Keratinocyte (primary cell): ENCODE measurements around the gene TYMS. TPM values are rescaled to one million over a fixed set of nuclear protein-coding genes. Genes with fewer than 3 reads are reported as not detected.

Experiments used
- DNase-seq: peaks from one replicate; pipeline ENCODE4 v3.0.0-alpha.2; 2011; ENCODE audit warnings: low read depth, missing footprints, low spot score
- FAIRE-seq: peaks from 2 replicates; lab custom pipeline; 2011; peaks lifted over from hg19 to GRCh38; lab: Jason Lieb, UNC
- H2AFZ ChIP-seq: 2 replicates; pipeline ENCODE4 v1.6.0; 2012; ENCODE audit warnings: low read length, control low read depth, inconsistent platforms; ENCODE audit not compliant: control insufficient read depth
- H3K27ac ChIP-seq: 2 replicates; pipeline ENCODE4 v1.5.1; 2011; ENCODE audit warnings: low read length; ENCODE audit not compliant: control insufficient read depth, insufficient read depth
- H3K27me3 ChIP-seq: 3 replicates; pipeline ENCODE4 v1.6.0; 2011; ENCODE audit warnings: low read length; ENCODE audit not compliant: control insufficient read depth, insufficient read depth; ENCODE audit errors: extremely low read depth
- H3K36me3 ChIP-seq, 2 experiments: 2 replicates in 1 of 2; 3 replicates in 1 of 2; pipeline ENCODE4 v1.5.1; 2011; ENCODE audit warnings: low read length in 2 of 2, mild to moderate bottlenecking in 1 of 2; ENCODE audit not compliant: control insufficient read depth in 2 of 2, insufficient read depth in 2 of 2; ENCODE audit errors: extremely low read depth in 1 of 2
- H3K4me1 ChIP-seq: 3 replicates; pipeline ENCODE4 v1.5.1; 2011; ENCODE audit warnings: low read length; ENCODE audit not compliant: control insufficient read depth, insufficient read depth; ENCODE audit errors: extremely low read depth
- H3K4me2 ChIP-seq: 3 replicates; pipeline ENCODE4 v1.6.0; 2011; ENCODE audit warnings: low read depth, low read length; ENCODE audit not compliant: control insufficient read depth, insufficient read depth; ENCODE audit errors: extremely low read depth
- H3K4me3 ChIP-seq, 3 experiments: fragments of 200-600 bp in 1 of 3; sonication (generic) in 1 of 3; 2 replicates in 2 of 3; 3 replicates in 1 of 3; pipeline ENCODE4 v1.5.1; 2011 to 2016; ENCODE audit warnings: low read length in 3 of 3, mild to moderate bottlenecking in 3 of 3, control low read depth in 2 of 3, inconsistent platforms in 1 of 3, low read depth in 1 of 3, mixed read lengths in 1 of 3, mixed run types in 1 of 3, moderate library complexity in 1 of 3; ENCODE audit not compliant: control insufficient read depth in 2 of 3, insufficient read depth in 2 of 3; ENCODE audit errors: extremely low read depth in 1 of 3
- H3K79me2 ChIP-seq: 2 replicates; pipeline ENCODE4 v1.6.0; 2012; ENCODE audit warnings: low read length; ENCODE audit not compliant: control insufficient read depth, insufficient read depth
- H3K9ac ChIP-seq: 3 replicates; pipeline ENCODE4 v1.6.0; 2011; ENCODE audit warnings: low read length; ENCODE audit not compliant: control insufficient read depth, insufficient read depth; ENCODE audit errors: extremely low read depth
- H3K9me1 ChIP-seq: 3 replicates; pipeline ENCODE4 v1.6.0; 2011; ENCODE audit warnings: low read length; ENCODE audit not compliant: control insufficient read depth, insufficient read depth; ENCODE audit errors: extremely low read depth
- H3K9me3 ChIP-seq: 2 replicates; pipeline ENCODE4 v1.5.1; 2012; ENCODE audit warnings: low read depth, low read length; ENCODE audit not compliant: control insufficient read depth
- H4K20me1 ChIP-seq: 3 replicates; pipeline ENCODE4 v1.6.0; 2011; ENCODE audit warnings: low read length; ENCODE audit not compliant: control insufficient read depth, insufficient read depth; ENCODE audit errors: extremely low read depth
- EZH2 ChIP-seq: IDR thresholded peaks from one replicate; pipeline ENCODE4 v1.6.1; 2012; ENCODE audit warnings: inconsistent platforms, mild to moderate bottlenecking, low read length, moderate library complexity
- dilution Hi-C: fragments of 300-500 bp; cut with MboI; formaldehyde crosslinking; loops from one replicate; pipeline ENCODE4 v1.7.0; 2020; ENCODE audit warnings: low sequenced_read_pairs; ENCODE audit not compliant: extremely low pct_ligation_motif_present
- polyA plus RNA-seq, 5 experiments: library from polyadenylated mRNA; depleted of rRNA in 3 of 5; stranded (reverse) in 3 of 5; stranded (forward) in 1 of 5; unstranded in 1 of 5; fragments of >200 nt; gene quantifications; 1 replicate in 1 of 5; 2 replicates in 3 of 5; 3 replicates in 1 of 5; pipeline versions ENCODE4 v1.2.1 to v1.2.3, GENCODE V29; 2011 to 2012; ENCODE audit warnings: missing spikeins in 2 of 5, low read depth in 1 of 5, low replicate concordance in 1 of 5
- TF ChIP-seq, protein P1 (sequence below), 3 experiments: IDR thresholded peaks in 1 of 3; conservative IDR thresholded peaks in 1 of 3; optimal IDR thresholded peaks in 1 of 3; 2 replicates in 2 of 3; 3 replicates in 1 of 3; pipeline versions ENCODE3 to v1.5.1; 2011; ENCODE audit warnings: low read length in 3 of 3, mild to moderate bottlenecking in 3 of 3, moderate library complexity in 2 of 3, control low read depth in 1 of 3, inconsistent platforms in 1 of 3; ENCODE audit not compliant: insufficient read depth in 2 of 3; ENCODE audit errors: extremely low read depth in 1 of 3

The TYMS gene
- polyA plus RNA-seq, 1 donor (not counting 4 experiments of a cell fraction or from before 2014, with no cell fraction given): 39.9 TPM

DNA sequence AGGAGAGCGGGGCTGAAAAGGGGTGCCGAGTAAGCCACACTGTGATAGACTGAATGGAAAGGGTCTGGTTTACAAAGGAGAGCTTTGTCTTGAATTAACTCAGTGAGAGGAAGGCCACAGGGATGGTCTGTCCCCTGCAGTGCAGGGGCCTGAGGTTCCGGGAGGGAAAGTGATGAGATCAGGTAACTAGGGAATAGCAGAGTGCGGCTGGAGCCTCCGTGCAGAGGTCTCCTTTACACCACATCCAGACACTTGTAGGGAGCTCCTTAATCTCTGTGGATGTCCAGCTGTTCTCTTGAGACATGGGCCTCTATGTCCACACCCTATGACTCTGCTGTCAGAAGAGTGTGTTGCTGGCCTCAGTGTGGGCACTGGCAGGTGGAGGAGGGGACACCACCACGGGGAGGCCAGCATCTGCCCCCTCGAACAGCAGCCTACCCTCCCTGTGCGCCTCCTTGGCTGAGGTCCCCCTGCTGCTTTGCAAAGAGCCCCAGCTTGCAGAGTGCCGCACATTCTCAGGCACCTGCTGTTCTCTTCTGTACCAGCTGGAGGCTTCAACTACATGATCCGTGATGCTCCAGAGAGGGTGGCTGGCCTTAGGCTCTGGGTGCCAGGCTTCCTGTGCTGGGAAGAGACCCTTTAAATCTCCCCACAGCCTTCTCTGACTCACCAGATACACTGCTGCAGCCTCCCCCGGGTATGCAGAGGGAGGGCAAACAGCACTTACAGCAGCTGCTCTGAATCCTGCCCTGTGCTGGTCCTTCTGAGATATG is 29.1 kb downstream of the TYMS start:
- Histone ChIP-seq H3K4me2 (no peak overlapping the region), H3K9ac (no peak overlapping the region), H2AFZ (no peak overlapping the region), H3K9me3 (no peaks in the 10 kb centered on the region), H3K4me3 (no peak overlapping the region), H3K36me3 (peaks cover 14 to 28% of the 10 kb centered on the region in 2 experiments), H3K9me1 (no peaks in the 10 kb centered on the region), H3K4me1 (no peaks in the 10 kb centered on the region), H3K27me3 (no peaks in the 10 kb centered on the region), H4K20me1 (no peaks in the 10 kb centered on the region), H3K27ac (no peak overlapping the region), H3K79me2 (no peaks in the 10 kb centered on the region)
- FAIRE-seq: no peak
- DNase-seq: no peak
- dilution Hi-C loops: no loop called here
- TF ChIP-seq, protein P1, sequence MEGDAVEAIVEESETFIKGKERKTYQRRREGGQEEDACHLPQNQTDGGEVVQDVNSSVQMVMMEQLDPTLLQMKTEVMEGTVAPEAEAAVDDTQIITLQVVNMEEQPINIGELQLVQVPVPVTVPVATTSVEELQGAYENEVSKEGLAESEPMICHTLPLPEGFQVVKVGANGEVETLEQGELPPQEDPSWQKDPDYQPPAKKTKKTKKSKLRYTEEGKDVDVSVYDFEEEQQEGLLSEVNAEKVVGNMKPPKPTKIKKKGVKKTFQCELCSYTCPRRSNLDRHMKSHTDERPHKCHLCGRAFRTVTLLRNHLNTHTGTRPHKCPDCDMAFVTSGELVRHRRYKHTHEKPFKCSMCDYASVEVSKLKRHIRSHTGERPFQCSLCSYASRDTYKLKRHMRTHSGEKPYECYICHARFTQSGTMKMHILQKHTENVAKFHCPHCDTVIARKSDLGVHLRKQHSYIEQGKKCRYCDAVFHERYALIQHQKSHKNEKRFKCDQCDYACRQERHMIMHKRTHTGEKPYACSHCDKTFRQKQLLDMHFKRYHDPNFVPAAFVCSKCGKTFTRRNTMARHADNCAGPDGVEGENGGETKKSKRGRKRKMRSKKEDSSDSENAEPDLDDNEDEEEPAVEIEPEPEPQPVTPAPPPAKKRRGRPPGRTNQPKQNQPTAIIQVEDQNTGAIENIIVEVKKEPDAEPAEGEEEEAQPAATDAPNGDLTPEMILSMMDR (optimal IDR thresholded peaks at IDR 0.05 in 1 of 3, IDR thresholded peaks at IDR 0.05 in 1 of 3, conservative IDR thresholded peaks at IDR 0.05 in 1 of 3; ENCODE audit: extremely low read depth in 1 of 3, insufficient read depth in 2 of 3, low read length in 3 of 3): no peak
- TF ChIP-seq EZH2: no peak

DNA sequence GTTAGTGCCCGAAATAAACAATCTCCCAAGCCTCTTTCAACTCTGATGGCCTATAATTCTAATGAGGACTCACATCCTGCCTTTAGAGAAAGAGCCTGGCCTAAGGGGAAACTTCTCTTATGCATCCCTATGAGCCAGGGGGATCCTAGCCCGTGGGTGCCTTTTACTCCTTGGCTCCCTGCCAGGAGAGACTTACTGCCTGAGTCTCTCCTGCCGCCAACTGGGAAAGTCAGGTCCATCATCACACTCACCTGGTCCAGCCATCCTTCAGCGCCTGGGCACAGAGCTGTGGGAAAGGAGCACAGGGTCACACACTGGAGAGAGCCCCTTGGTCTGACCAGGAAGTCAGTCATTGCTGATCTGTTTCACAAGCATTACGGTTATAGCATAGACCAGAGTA is 30.9 kb downstream of the TYMS start:
- FAIRE-seq (no peak), DNase-seq (no peak)
- Histone ChIP-seq H3K4me3 (no peak overlapping the region), H4K20me1 (no peaks in the 10 kb centered on the region), H3K9me3 (no peaks in the 10 kb centered on the region), H3K9me1 (no peaks in the 10 kb centered on the region), H3K27ac (no peak overlapping the region), H3K36me3 (peaks cover 16 to 24% of the 10 kb centered on the region in 2 experiments), H2AFZ (no peak overlapping the region), H3K79me2 (no peaks in the 10 kb centered on the region), H3K4me1 (no peaks in the 10 kb centered on the region), H3K4me2 (no peak overlapping the region), H3K27me3 (no peaks in the 10 kb centered on the region), H3K9ac (no peak overlapping the region)
- dilution Hi-C loops: no loop called here
- TF ChIP-seq EZH2: no peak
- TF ChIP-seq, protein P1 (optimal IDR thresholded peaks at IDR 0.05 in 1 of 3, IDR thresholded peaks at IDR 0.05 in 1 of 3, conservative IDR thresholded peaks at IDR 0.05 in 1 of 3; ENCODE audit: extremely low read depth in 1 of 3, insufficient read depth in 2 of 3, low read length in 3 of 3): no peak
